ENCODE results near the gene MERTK.
"Not testable (repeated sequence)": the region's sequence is repeated elsewhere in the genome, so short reads cannot be mapped to it uniquely, and the experiment has no call there.

MERTK gene

GRCh38 chr2:112033600-112033999, 135.2 kb downstream of the MERTK start:
- Histone ChIP-seq H3K4me2 (no peak overlapping the region), H3K4me3 (no peak overlapping the region), H3K36me3 (no peaks in the 10 kb centered on the region), H3K9ac (no peak overlapping the region), H3K9me3 (peaks cover 35% of the 10 kb centered on the region), H3K27ac (no peak overlapping the region), H4K20me1 (no peaks in the 10 kb centered on the region), H3K27me3 (no peaks in the 10 kb centered on the region), H3K4me1 (no peaks in the 10 kb centered on the region)
- TF ChIP-seq Cebpa-rat (IDR thresholded peaks at IDR 0.05): no peak

DNA sequence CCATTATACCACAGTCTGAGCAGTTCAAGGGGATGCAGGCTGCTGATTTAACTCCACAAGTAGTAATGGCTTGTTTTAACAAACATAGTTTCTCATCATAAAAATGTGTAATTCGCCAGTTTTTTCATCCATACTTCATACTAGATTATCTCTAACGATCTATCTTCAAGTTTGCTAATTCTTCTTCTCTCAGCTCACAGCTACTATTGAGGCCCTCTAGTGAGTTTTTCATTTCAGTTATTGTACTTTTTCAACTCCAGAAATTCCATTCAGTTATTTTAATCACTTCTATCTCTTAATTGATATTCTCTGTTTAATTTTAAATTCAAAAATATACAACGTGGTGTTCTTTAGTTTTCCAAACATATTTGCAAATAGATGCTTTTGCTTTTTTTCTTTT, 136.5 kb downstream of the MERTK start:
- Histone ChIP-seq H3K9me3 (peaks cover 45% of the 10 kb centered on the region), H3K36me3 (no peaks in the 10 kb centered on the region), H4K20me1 (no peaks in the 10 kb centered on the region), H3K4me2 (no peak overlapping the region), H3K27ac (no peak overlapping the region), H3K4me3 (no peak overlapping the region), H3K4me1 (no peaks in the 10 kb centered on the region), H3K27me3 (no peaks in the 10 kb centered on the region), H3K9ac (no peak overlapping the region)
- no peak for TF ChIP-seq Cebpa-rat (IDR thresholded peaks at IDR 0.05)

GRCh38 chr2:112035786-112036185, 137.4 kb downstream of the MERTK start:
- Histone ChIP-seq H3K4me3 (no peak overlapping the region), H3K4me1 (no peaks in the 10 kb centered on the region), H3K4me2 (no peak overlapping the region), H3K27me3 (no peaks in the 10 kb centered on the region), H3K9ac (no peak overlapping the region), H3K36me3 (no peaks in the 10 kb centered on the region), H3K9me3 (peaks cover 45% of the 10 kb centered on the region), H4K20me1 (no peaks in the 10 kb centered on the region), H3K27ac (no peak overlapping the region)
- TF ChIP-seq Cebpa-rat (IDR thresholded peaks at IDR 0.05): no peak

- not testable (repeated sequence) for H3K27ac ChIP-seq, H3K4me2 ChIP-seq, H3K4me3 ChIP-seq, H3K4me1 ChIP-seq, H3K27me3 ChIP-seq, H3K9ac ChIP-seq, H4K20me1 ChIP-seq, H3K36me3 ChIP-seq
- peaks cover 44% of the 10 kb centered on the region for H3K9me3 ChIP-seq
These were observed 141.1 kb downstream of the MERTK start for GRCh38 chr2:112039556-112039955.

DNA sequence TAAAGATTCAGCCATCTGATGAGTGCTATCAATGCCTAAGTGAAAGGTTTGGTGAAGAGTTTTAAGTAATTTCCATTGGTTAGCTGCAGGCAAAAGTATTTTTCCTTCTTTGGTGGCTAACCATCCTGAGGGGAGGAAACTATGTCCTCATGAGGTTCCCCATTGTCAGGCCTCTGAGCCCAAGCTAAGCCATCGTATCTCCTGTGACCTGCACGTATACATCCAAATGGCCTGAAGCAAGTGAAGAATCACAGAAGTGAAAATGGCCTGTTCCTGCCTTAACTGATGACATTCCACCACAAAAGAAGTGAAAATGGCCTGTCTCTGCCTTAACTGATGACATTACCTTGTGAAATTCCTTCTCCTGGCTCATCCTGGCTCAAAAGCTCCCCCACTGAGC, 141.7 kb downstream of the MERTK start:
- H3K4me1 ChIP-seq, H3K9ac ChIP-seq, H3K27me3 ChIP-seq, H3K27ac ChIP-seq, H3K4me2 ChIP-seq, H4K20me1 ChIP-seq, H3K36me3 ChIP-seq, H3K4me3 ChIP-seq: not testable (repeated sequence)
- peaks cover 41% of the 10 kb centered on the region for H3K9me3 ChIP-seq

- not testable (repeated sequence) for H3K4me3 ChIP-seq, H3K36me3 ChIP-seq, H4K20me1 ChIP-seq, H3K27ac ChIP-seq, H3K4me2 ChIP-seq, H3K9ac ChIP-seq, H3K4me1 ChIP-seq, H3K27me3 ChIP-seq
- peaks cover 36% of the 10 kb centered on the region for H3K9me3 ChIP-seq
These were observed 143.1 kb downstream of the MERTK start for GRCh38 chr2:112041460-112041859.

DNA sequence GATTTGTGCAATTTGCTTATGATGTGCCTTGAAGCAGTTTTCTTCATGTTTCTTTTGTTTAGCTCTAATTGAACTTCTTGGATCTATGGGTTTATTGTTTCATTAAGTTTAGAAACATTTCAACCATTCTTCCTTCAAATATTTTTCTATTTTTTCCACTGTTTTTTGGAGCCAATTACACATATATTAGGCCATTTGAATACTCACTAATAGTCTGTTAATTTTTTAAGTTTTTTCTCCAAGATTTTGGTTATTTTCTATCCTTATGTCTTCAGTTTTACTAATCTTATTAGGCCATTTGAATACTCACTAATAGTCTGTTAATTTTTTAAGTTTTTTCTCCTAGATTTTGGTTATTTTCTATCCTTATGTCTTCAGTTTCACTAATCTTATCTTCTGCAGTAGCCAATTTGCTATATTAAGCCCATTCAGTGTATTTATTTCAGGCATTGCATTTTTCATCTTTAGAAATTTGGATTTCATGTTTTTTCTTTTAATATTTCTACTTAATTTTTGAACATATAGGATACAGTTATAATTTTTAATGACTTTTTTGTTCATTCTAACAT, 147.1 kb downstream of the MERTK start:
- no peaks in the 10 kb centered on the region for H3K36me3 ChIP-seq
- H3K4me3 ChIP-seq: no peak overlapping the region
- no peak overlapping the region for H3K27ac ChIP-seq
- H3K27me3 ChIP-seq: no peaks in the 10 kb centered on the region
- H3K4me2 ChIP-seq: no peak overlapping the region
- H3K4me1 ChIP-seq: no peaks in the 10 kb centered on the region
- H3K9me3 ChIP-seq: peaks cover 10% of the 10 kb centered on the region
- no peak for TF ChIP-seq Cebpa-rat (IDR thresholded peaks at IDR 0.05)
- H3K9ac ChIP-seq: no peak overlapping the region
- H4K20me1 ChIP-seq: no peaks in the 10 kb centered on the region

- no peak overlapping the region for H3K27ac ChIP-seq
- no peaks in the 10 kb centered on the region for H3K4me1 ChIP-seq
- H3K36me3 ChIP-seq: no peaks in the 10 kb centered on the region
- H3K4me3 ChIP-seq: no peak overlapping the region
- no peaks in the 10 kb centered on the region for H3K27me3 ChIP-seq
- H4K20me1 ChIP-seq: no peaks in the 10 kb centered on the region
- H3K9ac ChIP-seq: no peak overlapping the region
- peaks cover 10% of the 10 kb centered on the region for H3K9me3 ChIP-seq
- no peak for TF ChIP-seq Cebpa-rat (IDR thresholded peaks at IDR 0.05)
- H3K4me2 ChIP-seq: no peak overlapping the region
These were observed 147.8 kb downstream of the MERTK start for GRCh38 chr2:112046231-112046630.

- no peak overlapping the region for H3K9ac ChIP-seq
These were observed 149.3 kb downstream of the MERTK start for GRCh38 chr2:112047537-112048235.

GRCh38 chr2:112048236-112048592, 149.8 kb downstream of the MERTK start:
- Histone ChIP-seq H3K27ac (no peak overlapping the region), H3K4me3 (no peak overlapping the region), H3K27me3 (no peaks in the 10 kb centered on the region), H3K9ac (no peak overlapping the region), H3K9me3 (peaks cover 10% of the 10 kb centered on the region), H3K4me2 (no peak overlapping the region), H3K4me1 (peaks cover 1% of the 10 kb centered on the region), H4K20me1 (no peaks in the 10 kb centered on the region), H3K36me3 (no peaks in the 10 kb centered on the region)
- TF ChIP-seq Cebpa-rat (IDR thresholded peaks at IDR 0.05): no peak

More at GRCh38 chr2:112047537-112048235, 149.3 kb downstream of the MERTK start:
- Histone ChIP-seq H4K20me1 (no peaks in the 10 kb centered on the region), H3K36me3 (no peaks in the 10 kb centered on the region), H3K27ac (no peak overlapping the region), H3K4me2 (no peak overlapping the region), H3K27me3 (no peaks in the 10 kb centered on the region), H3K4me3 (no peak overlapping the region), H3K9me3 (peaks cover 10% of the 10 kb centered on the region), H3K4me1 (no peaks in the 10 kb centered on the region)
- no peak for TF ChIP-seq Cebpa-rat (IDR thresholded peaks at IDR 0.05)

DNA sequence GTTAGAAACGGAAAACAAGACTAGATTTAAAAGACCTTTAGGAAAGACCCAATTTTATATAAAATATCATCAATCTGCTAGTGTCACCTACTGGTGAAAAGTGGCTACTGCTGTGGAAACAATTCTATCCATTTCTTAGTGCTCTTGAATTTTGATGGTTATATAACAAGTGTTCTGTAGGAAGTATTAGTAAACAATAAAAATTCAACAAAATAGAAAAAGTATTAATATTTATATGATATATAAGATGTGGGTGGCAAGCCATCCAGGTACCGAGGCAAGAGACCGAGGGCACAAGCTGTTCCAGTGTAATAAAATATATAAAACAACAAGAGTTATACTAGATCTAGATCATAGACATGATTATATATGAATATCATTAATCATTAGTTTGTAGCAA, 150.5 kb downstream of the MERTK start:
- no peak for TF ChIP-seq Cebpa-rat (IDR thresholded peaks at IDR 0.05)
- Histone ChIP-seq H3K27ac (no peak overlapping the region), H3K36me3 (no peaks in the 10 kb centered on the region), H3K4me1 (peaks cover 8% of the 10 kb centered on the region), H3K27me3 (no peaks in the 10 kb centered on the region), H3K4me2 (no peak overlapping the region), H4K20me1 (no peaks in the 10 kb centered on the region), H3K9ac (no peak overlapping the region), H3K4me3 (no peak overlapping the region), H3K9me3 (peaks cover 10% of the 10 kb centered on the region)

Measured in BLaER1 (cell line).